ENCODE measurements around the gene TARS3. TPM values are rescaled to one million over a fixed set of nuclear protein-coding genes. Genes with fewer than 3 reads are reported as not detected.
A peak's percentile ranks its signal among the peaks of the same experiment; 100 is the strongest.
"Not testable (repeated sequence)": the region's sequence is repeated elsewhere in the genome, so short reads cannot be mapped to it uniquely, and the experiment has no call there.

The TARS3 gene
- total RNA-seq, 1 experiment from 2014 or later: 4.6 TPM

DNA sequence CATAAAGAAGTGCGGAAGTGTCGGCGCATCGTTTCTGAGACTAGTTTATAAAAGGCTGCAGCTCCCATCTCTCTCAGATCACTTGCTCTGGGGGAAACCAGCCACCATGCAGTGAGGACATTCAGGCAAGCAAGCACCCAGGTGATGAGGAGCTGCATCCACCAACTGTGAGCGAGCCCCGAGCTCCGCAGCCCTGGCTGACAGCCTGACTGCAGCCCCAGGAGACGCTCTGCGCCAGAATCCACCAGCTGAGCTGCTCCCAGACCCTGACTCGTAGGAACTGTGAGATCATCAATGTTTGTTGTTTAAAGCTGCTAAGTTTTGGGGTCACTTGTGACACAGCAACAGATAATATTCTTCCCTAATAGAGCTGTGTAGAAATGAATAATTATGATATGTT is 67.1 kb downstream of the TARS3 start:
- H3K27me3 ChIP-seq (ENCODE audit: insufficient read depth, low read depth): no peaks in the 10 kb centered on the region
- no peaks in the 10 kb centered on the region for H3K9me3 ChIP-seq (ENCODE audit: insufficient read depth, low read depth)
- H3K4me1 ChIP-seq (replicated peaks; ENCODE audit: insufficient read depth): peaks cover 7% of the 10 kb centered on the region; the same call in 1 of the 2 replicates
- ChIA-PET POLR2A (ENCODE audit: unreplicated experiment) (no interaction called here), CTCF (no interaction called here)
- H2AFZ ChIP-seq: no peak overlapping the region
- no peaks in the 10 kb centered on the region for H4K20me1 ChIP-seq (ENCODE audit: insufficient read depth)
- H3F3A ChIP-seq (ENCODE audit: insufficient read depth, low read depth): peaks cover 4% of the 10 kb centered on the region; the same call in 1 of the 2 replicates
- no peaks in the 10 kb centered on the region for H3K36me3 ChIP-seq (ENCODE audit: low read depth)
- no peaks in the 10 kb centered on the region for H3K9me2 ChIP-seq (ENCODE audit: insufficient read depth)
- intact Hi-C loops (cut with micrococcal nuclease; ENCODE audit: unreplicated experiment): no loop called here
- no peak overlapping the region for H3K4me2 ChIP-seq
- no peak for DNase-seq
- no TSS peak for BruUV-seq (replicated peaks)
- H3K27ac ChIP-seq: no peak overlapping the region
- H3K4me3 ChIP-seq: no peak overlapping the region
- peaks cover 8% of the 10 kb centered on the region for H3K79me2 ChIP-seq (ENCODE audit: low read depth)
- no peak for TF ChIP-seq CTCF (conservative IDR thresholded peaks at IDR 0.05)
- no peak for TF ChIP-seq EZH2 (IDR thresholded peaks at IDR 0.05; ENCODE audit: low read depth)

DNA sequence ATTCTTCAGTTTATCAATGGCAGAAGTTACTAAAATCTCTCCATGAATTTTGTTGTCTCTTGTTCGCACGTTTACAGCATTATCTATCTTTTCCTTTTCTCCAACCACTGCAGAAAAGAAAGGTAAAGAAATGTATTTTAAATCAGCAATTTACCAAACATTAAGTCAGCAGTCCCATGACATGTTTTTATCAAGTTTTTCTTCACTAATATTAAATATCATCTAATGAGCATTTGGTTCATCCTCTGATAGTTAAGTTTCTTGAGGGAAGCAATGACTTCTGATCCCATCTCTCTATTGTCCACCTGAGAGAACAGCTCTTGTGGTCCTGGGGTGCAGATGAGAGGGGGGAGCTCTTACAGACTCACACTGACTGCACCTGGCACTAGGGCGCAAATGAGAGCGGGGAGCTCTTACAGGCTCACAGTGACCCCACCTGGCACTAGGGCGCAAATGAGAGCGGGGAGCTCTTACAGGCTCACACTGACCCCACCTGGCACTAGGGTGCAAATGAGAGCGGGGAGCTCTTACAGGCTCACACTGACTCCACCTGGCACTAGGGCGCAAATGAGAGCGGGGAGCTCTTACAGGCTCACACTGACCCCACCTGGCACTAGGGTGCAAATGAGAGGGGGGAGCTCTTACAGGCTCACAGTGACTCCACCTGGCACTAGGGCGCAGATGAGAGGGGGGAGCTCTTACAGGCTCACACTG is 69.5 kb downstream of the TARS3 start:
- H3K27ac ChIP-seq; BruUV-seq (replicated peaks); H3K4me3 ChIP-seq; H3K27me3 ChIP-seq (ENCODE audit: insufficient read depth, low read depth); H3K9me3 ChIP-seq (ENCODE audit: insufficient read depth, low read depth); POLR2A ChIA-PET (ENCODE audit: unreplicated experiment); H3K36me3 ChIP-seq (ENCODE audit: low read depth); H3K9me2 ChIP-seq (ENCODE audit: insufficient read depth); H4K20me1 ChIP-seq (ENCODE audit: insufficient read depth); H2AFZ ChIP-seq; DNase-seq; H3K4me2 ChIP-seq: not testable (repeated sequence)
- intact Hi-C loops (cut with micrococcal nuclease; ENCODE audit: unreplicated experiment): loop anchor here (5.0 kb wide), 1 partner anchor 68 kb away; the partner anchor contains the start of gene TARS3
- TF ChIP-seq CTCF (conservative IDR thresholded peaks at IDR 0.05): peak; percentile 29; the same call in 1 of the 2 replicates
- CTCF ChIA-PET: interaction anchor here (0.6 kb wide), 3 partner anchors 359 to 567 kb away, joined by 3 to 4 read pairs (median 4); no protein-coding TSS in a partner anchor
- H3F3A ChIP-seq (ENCODE audit: insufficient read depth, low read depth): peaks cover 17% of the 10 kb centered on the region; the same call in 1 of the 2 replicates
- H3K4me1 ChIP-seq (replicated peaks; ENCODE audit: insufficient read depth): peaks cover 23% of the 10 kb centered on the region
- peaks cover 30% of the 10 kb centered on the region for H3K79me2 ChIP-seq (ENCODE audit: low read depth)

DNA sequence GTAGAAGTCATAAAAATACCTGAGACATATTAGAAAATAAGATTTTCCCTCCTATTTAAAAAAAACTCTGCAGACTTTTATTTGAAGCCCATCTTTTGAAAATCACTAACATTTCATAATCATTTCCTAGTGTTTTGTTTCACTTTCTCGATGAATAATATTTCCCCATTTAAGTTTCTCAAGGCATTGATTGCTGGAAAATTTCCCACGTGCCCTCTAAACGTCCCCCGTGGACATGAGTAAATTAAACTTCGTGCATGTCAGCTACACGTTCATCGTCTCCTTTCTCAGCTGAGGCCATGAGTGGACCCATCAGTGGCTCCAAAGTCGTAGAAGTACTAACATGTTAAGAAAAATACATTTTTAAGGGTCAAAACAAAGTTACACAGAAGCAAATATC is 70.1 kb downstream of the TARS3 start:
- Histone ChIP-seq H3K27ac (no peak overlapping the region), H3K27me3 (ENCODE audit: insufficient read depth, low read depth) (no peaks in the 10 kb centered on the region), H3K4me2 (no peak overlapping the region), H3F3A (ENCODE audit: insufficient read depth, low read depth) (peaks cover 17% of the 10 kb centered on the region; the same call in 1 of the 2 replicates), H3K4me1 (replicated peaks; ENCODE audit: insufficient read depth) (peaks cover 23% of the 10 kb centered on the region), H2AFZ (no peak overlapping the region), H3K9me2 (ENCODE audit: insufficient read depth) (no peaks in the 10 kb centered on the region), H3K4me3 (no peak overlapping the region), H3K79me2 (ENCODE audit: low read depth) (peaks cover 36% of the 10 kb centered on the region), H4K20me1 (ENCODE audit: insufficient read depth) (peaks cover 9% of the 10 kb centered on the region; the same call in 1 of the 2 replicates), H3K9me3 (ENCODE audit: insufficient read depth, low read depth) (no peaks in the 10 kb centered on the region), H3K36me3 (ENCODE audit: low read depth) (peaks cover 5% of the 10 kb centered on the region; the same call in 1 of the 2 replicates)
- intact Hi-C loops (cut with micrococcal nuclease; ENCODE audit: unreplicated experiment): loop anchor here (5.0 kb wide), 1 partner anchor 68 kb away; the partner anchor contains the start of gene TARS3
- no peak for DNase-seq
- TF ChIP-seq CTCF (conservative IDR thresholded peaks at IDR 0.05): no peak
- no peak for TF ChIP-seq EZH2 (IDR thresholded peaks at IDR 0.05; ENCODE audit: low read depth)
- BruUV-seq (replicated peaks): no TSS peak
- ChIA-PET CTCF (interaction anchor here (0.6 kb wide), 2 partner anchors 358 to 366 kb away, joined by 3 to 4 read pairs; no protein-coding TSS in a partner anchor), POLR2A (ENCODE audit: unreplicated experiment) (no interaction called here)
